GM12892 (cell line): ENCODE measurements around the gene C1orf226.

Experiments
- POLR2AphosphoS5 ChIP-seq: IDR thresholded peaks from 2 replicates; pipeline ENCODE4 v1.6.1; 2011; ENCODE audit warnings: low read depth, low read length, control low read depth
- TAF1 ChIP-seq: IDR thresholded peaks from 2 replicates; pipeline ENCODE4 v1.6.1; 2011; ENCODE audit warnings: low read depth, mild to moderate bottlenecking, control low read depth, low read length, borderline replicate concordance

DNA sequence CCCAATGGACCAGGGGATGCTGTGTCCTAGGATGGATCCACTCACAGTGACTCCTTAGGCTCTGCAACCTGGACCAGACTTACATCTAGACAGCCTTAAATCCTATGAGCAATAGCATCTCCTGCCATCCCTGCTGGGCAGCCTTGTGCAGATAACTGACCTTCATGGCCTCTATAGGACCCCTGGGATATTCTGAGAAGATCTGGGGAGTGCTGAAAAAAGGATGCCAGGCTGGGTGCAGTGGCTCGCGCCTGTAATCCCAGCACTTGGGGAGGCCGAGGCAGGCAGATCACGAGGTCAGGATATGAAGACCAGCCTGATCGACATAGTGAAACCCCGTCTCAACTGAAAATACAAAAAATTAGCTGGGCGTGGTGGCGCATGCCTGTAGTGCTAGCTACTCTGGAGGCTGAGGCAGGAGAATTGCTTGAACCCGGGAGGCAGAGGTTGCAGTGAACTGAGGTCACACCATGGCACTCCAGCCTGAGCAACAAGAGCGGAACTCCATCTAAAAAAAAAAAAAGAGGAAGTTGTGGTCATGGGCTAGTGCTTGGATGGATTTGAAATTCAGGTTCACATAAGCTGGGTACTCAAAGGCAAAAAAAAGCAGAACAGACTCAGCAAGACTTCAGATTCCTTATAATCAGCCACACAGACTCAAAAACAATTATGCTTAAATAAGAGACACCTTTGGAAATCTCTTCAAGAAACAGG, 41.3 kb downstream of the C1orf226 start:
- TF ChIP-seq POLR2AphosphoS5 (no peak), TAF1 (no peak)
